T-helper 1 cell (primary cell): ENCODE data around the gene CCT3.

Experiments
- DNase-seq, 5 donors: peaks; one replicate each; pipeline ENCODE4 v3.0.0-alpha.2; 2012 to 2020

Gene CCT3

DNA sequence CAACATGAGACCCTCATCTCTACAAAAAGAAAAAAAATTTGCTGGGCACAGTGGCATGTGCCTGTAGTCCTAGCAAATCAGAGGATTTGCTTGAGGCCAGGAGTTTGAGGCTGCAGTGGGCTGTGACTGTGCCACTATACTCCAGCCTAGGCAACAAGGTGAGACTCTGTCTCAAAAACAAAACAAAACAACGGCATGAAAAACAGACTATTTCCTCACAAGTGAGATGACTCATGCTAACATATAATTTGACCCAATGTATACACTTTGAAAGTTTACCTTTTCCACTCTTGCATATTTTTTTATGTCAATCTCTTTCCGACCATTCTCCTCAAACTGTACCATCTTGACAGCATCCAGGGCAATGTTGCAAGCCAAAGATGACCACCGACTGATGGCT, 17.5 kb downstream of the CCT3 start:
- no peak for DNase-seq

DNA sequence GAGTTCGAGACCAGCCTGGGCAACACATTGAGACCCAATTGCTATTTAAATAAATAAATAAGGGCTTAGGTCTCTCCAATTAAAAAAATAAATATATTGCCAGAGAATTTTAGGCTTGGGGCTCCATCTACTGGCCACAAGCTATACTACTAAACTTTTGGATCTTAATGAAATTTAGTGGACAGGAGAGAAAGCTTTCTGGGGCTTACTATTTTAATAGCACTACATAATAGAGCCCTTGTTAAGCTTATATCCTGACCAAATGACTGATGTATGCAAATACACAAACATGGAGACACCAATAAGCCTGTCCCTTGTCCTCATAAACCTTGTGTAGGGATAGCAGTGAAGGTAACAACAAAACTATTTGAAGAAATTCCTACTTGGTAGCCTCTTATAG, 18.4 kb downstream of the CCT3 start:
- DNase-seq, result peak in 2 of 5 donors; percentile 15

DNA sequence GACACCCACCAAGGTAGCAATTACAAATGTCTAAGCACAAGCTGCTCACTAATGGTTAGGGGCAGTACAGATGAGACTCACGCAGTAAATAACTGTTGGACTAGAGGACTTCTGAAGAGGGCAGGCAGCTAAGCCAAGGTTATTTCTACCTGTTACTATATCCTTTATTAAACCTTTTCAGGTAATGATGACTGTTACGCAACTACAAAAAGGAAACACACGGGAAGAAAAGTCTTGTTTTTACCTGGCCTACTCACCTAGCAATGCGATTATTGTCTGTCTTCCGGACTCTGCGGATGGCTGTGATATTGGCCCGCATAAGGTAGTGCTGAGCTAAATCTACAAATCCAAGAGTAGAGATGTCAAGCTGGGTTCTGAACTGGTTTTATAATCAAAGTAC, 21.2 kb downstream of the CCT3 start:
- no peak for DNase-seq

DNA sequence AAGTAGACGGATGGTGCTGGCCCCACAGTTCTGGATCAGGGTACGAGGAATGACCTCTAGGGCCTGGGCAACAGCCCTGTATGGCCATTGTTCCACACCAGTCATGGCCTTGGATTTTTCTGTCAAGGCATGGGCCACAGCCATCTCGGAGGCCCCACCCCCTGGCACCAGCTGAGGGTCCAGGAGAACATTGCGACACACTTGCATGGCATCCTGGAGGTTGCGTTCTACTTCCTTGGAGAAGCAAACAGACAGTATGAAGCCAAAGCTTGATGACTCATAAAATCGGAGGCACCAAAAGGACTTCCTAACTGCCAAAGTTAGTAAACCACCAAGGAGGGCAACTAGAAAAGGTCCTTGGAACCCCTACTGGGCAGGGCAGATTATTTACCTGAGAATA, 27.1 kb downstream of the CCT3 start:
- no peak for DNase-seq

DNA sequence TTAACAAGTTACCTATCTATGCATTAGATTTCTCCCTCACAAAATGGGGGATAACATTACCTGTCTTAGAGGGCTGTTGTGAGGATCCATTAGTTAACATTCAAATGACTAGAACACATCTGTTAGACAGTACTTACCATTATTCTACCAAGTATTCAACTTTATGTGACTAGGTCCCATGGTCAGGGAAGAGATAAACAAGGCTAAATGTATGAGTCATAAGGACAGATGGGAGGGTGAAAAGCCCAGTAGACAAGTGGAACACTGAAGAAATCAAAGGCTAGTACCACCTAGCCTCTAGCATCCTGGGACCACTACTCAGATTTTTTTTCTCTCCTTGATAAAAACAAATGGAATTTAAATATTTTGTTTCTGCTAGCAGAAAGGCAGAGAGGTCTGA, 30.0 kb downstream of the CCT3 start:
- DNase-seq, result no peak

DNA sequence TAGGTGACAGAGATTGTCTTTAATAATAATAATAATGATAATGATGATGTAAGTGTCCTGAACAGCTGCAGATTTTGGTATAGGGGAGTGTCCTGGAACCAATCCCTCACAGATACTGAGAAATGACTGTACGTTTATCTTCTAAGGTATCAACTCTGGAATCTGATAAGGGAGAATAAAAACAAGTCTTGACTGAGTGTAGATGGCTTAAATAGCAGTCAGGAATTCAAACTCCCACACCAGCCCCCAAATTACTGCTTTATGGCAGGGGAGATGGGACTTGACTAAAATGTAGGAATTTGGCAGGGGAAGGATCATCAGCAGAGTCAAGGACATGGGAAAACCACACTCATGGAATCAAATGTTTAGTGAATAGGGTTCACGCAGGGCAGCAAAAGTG, 32.9 kb downstream of the CCT3 start:
- DNase-seq, result no peak

DNA sequence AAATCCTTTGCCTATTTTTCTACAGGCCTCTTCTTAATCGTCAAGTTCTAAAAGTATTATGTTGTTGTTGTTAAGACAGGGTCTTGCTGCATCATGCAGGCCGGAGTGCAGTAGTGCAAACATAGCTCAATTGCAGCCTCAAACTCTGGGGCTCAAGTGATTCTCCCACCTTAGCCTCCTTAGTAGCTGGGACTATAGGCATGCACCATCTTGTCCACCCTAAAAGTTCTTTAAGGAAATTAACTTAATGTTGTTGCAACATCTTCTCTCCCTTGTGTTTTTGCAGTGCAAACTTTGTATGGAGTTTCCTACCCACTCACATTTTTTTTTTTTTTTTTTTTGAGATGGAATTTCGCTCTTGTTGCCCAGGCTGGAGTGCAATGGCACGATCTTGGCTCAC, 34.9 kb downstream of the CCT3 start:
- no peak for DNase-seq

DNA sequence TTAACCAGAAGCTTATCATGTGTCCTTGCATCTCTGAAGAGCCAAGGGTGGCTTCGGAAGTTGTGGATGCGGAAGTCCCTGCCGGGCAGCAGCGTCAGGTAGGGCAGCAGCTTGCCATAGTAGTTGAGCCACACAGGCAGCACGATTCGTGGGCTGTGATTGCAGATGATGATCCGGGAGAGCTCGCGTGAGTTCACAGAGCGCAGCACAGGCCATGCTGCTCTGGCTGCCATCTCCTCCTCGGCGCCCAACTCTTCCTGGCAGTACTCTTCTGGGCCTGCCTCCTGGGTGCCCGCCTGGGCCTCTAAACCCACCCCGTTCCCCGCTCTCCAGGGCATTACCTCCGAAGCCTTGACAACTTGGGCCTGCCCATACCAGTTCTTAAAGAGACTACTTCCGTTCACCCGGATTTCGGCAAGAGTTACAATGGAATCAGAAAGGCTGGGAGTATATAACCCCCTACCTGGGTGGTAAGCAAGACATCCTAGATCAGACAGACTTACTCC, 39.2 kb downstream of the CCT3 start, which contains the start of gene VHLL:
TSS of gene VHLL (minus strand) at position 456 of the 506 bp plus-strand sequence. CDS start at position 338, 118 bp downstream.
- DNase-seq, result no peak

DNA sequence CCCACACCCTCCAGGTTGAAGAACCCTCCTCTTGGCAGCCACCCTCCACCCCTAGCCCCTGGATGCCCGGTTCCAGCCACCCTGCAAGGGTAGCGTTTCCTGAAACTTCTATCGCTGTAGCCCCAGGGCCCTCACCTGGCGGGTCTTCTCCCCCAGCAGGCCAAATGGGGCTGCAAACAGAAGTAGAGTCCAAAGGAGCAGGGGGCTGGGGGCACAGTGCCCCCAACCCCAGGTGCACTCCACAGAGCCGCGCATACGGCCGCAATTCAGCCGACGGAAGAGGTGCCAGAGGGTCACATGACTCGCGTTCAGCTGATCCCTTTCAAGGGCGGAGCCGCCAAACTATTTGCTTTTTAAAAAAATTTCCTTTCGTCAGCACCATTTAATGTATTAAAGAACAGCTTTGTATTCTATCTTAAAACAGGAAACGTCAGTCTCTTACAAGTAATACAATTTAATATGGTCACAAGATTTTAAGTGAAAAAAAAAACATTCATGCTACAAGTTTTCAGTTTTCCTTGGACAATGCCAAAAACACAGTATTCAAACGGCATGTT, 42.6 kb downstream of the CCT3 start, which contains the start of gene GLMP:
TSS of gene GLMP (minus strand) at position 289 of the 557 bp plus-strand sequence. CDS start at position 255, 34 bp downstream.
- peak in 4 of 5 donors; percentile 31 to 64 (median 52) for DNase-seq

DNA sequence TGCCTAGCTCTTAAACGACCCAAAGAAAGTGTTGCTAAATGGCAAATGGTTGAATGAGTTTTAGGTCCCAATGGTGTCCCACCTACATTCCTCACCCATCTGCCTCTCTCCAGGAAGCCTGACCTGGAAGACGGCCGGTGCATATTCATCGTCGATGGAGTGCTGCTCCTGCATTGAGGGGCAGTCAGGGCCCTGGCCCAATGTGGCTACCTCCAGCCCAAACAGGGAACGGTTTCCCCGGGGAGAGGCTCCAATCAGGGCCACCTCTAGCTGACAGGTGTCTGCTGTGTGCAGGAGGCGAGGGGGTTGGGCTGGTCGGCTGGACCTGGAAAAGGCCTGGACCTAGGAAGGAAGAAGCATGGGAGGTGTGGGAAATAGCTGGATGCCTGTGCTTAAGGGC, 44.2 kb downstream of the CCT3 start:
- DNase-seq, result no peak

DNA sequence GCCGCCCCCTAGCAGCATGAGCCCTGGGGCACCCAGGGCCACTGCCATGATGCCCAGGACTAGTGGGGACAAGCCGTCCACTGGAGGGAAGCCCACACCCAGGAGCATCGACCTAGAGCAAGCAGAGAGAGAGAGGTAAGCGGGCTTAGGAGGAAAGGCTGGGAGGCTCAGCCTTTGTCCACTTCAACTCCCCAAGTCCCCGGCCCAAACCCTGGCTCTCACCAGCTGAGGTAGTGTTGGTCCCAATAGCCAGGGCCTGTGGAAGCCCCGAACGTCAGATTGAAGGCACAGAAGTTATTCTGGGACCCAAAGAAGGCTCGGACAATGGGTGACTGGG, 45.0 kb downstream of the CCT3 start:
- no peak for DNase-seq

DNA sequence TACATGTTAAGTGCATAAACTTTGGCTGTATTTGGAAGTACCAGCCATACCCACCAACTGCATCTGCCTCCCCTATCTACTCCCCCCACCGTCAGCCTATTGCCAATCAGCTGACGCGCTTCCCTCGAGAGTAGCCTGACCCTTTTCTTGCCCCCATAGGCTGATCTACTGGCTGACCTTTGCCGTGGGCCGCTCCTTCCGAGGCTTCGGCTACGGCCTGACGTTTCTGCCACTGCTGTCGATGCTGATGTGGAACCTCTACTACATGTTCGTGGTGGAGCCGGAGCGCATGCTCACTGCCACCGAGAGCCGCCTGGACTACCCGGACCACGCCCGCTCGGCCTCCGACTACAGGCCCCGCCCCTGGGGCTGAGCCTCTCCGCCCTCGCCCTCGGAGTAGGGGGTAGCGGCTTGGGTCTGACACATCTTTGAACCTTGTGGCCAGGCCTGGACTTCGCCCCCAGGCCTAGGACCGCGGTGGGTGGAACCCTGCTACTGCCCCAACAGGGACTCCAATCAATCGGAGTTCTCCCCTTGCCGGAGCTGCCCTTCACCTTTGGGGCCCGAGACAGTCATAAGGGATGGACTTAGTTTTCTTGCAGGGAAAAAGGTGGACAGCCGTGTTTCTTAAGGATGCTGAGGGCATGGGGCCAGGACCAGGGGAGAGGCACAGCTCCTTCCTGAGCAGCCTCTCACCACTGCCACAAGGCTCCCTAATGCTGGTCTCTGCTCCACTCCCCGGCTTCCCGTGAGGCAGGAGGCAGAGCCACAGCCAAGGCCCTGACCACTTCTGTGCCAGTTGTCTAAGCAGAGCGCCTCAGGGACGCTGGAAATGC, 46.6 kb downstream of the CCT3 start:
- no peak for DNase-seq

DNA sequence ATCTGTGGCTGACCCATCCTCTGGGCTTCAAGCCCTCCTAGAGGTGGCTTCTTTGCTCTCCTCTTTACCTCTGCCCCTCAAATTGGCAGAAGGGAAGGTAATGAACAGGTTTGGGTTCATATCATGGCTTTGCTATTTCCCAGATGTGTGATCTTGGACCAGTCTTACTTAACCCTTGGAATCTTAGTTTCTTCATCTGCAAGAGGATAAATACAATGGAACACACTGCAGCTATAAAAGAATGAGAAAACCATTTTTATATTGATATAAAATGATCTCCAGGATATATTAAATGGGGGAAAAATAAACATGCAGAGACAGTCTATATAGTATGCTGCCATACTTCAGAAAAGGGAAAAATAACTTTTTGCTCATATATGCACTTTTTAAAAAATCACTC, 48.2 kb downstream of the CCT3 start:
- no peak for DNase-seq

DNA sequence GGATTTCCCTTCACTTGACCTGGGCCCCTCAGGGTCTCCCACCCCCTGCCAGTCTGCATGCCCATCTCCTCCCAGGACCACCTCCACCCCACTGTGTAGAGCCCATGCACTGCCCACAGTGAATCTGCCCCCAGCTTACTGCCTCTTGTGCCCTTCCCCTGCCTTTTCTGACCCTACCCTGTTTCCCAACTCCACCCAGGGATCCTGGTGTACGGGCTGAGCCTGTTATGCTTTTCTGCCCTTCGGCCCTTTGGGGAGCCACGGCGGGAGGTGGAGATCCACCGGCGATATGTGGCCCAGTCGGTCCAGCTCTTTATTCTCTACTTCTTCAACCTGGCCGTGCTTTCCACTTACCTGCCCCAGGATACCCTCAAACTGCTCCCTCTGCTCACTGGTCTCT, 52.0 kb downstream of the CCT3 start:
- DNase-seq, result no peak

DNA sequence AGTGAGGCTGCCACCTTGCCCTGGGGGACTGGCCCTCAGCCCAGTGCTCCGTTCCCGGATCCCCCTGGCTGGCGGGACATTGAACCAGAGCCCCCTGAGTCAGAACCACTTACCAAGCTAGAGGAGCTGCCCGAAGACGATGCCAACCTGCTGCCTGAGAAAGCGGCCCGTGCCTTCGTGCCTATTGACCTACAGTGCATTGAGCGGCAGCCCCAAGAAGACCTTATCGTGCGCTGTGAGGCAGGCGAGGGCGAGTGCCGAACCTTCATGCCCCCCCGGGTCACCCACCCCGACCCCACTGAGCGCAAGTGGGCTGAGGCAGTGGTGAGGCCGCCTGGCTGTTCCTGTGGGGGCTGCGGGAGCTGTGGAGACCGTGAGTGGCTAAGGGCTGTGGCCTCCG, 52.7 kb downstream of the CCT3 start:
- DNase-seq, result no peak

DNA sequence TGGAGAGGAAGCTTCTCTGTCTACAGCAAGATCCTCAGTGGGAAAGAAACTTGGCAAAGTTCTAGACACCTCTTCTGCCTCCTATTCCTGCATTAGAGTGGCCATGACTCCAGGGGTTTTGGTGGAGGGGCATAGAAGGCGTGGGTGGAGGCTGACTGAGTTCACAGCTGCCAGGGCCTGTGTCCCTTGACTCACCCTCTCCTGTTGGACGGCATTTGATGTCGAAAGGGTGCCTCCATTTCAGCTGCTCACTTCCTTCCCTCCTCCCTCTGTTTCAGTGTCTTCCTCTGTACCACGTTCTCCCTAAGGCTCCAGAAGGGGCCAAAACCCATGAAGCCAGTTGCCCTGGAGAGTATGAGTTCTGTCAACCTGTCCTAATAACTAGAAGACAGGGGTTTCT, 53.3 kb downstream of the CCT3 start:
- no peak for DNase-seq

DNA sequence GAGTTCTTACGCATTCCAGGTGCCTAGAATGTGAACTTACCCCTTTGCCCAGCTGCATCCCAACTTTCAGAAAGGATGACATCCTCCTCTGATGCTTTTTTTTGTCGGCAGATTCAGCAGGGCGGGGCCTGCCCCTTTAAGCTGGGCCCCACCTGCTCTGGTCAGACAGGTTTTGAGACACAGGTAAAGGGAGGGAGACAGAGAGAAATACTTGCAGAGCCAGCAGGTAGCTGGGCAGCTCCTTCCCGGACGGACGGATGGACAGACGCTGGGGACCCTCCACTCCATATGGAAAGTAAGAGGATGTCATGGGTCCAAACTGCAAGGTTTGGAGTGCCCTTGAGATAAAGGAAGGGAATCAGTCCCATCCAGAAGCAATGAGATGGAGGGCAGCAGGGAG, 54.0 kb downstream of the CCT3 start, which contains the start of gene TMEM79:
TSS of gene TMEM79 (plus strand) at position 214 of the 400 bp plus-strand sequence. CDS start 902 bp downstream, outside the sequence.
- DNase-seq, result no peak

DNA sequence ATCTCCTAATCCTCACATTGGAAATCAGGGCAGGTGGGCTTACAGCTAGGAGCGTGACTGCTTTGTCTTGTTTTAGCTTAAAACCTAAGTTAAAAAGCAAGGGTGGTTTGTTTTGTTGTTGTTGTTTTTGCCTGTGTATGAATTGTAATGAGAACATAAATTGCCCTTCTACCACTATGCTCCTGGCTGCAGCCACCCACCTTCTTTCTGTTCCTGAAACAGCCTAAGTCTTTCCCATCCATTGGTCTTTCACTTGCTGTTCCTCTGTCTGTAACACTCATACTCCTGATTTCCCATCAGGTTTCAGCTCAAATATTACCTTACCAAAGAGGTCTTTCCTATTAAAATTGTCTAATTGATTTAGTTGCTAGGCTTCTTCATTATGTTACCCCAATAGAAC, 54.6 kb downstream of the CCT3 start:
- no peak for DNase-seq

DNA sequence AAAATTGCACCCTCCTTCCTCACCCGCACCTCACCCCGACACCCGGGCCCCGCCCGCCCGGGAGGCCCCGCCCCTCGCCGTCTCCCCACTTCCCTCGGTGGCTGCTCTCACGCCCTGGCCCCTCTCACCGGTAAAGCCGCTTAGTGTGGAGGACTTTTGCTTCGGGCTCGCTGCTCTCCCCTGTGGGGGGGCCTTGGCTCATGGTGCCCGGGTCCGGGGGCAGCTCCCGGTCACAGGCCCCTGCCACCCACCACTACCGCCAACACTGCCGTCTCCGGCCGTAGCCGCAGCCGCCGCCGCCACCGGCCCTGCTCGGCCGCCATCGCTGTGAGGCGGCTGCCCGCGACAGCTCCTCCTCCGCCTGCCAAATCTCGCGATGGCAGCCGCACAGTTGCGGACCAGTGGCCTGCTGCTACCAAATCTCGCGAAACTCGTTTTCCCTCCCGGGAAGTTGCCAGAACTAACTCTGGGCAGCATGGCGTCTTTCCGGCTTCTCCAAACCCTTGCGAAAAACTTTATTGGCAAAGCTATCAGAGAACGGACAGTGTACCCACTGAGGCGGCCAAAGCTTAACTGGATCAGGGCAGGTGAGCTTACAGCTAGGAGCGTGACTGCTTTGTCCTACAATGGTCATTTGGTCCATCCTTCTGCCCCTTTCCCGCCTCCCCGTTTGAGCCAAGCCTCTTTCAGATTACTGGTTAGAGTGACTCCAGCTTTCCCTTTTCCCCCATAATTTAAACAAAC, 55.4 kb downstream of the CCT3 start, which contains the start of gene SMG5:
TSS of gene SMG5 (minus strand) at position 347 of the 744 bp plus-strand sequence. CDS start at position 202, 145 bp downstream.
- peak; percentile 91 to 98 (median 95) for DNase-seq

DNA sequence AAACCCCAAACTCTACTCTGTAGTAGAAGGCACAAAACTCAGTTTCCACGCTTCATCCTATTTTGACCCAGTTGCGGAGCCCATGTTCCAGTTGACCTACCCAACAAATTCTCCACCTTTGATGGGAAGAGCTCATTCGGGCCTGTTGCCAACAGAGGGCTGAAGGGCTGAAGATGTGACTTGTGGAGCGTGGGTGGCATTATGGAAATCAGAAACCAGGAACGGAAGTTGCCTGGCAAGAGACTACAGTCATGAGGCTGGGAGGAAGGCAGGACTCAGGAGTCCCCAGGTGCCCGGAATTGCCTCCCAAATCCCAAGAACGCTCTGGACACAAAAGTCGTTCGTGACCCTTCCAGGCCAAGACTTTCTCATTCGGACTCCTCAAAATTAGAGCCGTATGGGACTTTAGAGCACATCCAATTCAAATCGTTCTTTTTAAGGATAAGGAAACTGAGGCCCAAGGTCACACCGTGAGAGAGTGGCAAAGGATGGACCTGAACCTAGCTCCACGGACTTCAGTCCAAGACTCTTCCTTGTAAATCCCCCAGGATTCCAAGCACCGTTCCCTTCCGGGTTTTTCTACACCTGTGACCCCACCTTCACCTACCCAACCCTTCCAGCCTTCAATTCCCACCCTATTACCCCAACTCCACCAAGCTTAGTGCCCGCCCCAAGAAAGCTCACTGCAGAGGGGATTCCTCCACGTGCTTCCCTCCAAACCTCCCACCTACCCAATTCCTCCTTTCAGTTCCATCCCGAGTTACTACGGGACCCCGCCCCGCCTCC, 56.2 kb downstream of the CCT3 start:
- no peak for DNase-seq

DNA sequence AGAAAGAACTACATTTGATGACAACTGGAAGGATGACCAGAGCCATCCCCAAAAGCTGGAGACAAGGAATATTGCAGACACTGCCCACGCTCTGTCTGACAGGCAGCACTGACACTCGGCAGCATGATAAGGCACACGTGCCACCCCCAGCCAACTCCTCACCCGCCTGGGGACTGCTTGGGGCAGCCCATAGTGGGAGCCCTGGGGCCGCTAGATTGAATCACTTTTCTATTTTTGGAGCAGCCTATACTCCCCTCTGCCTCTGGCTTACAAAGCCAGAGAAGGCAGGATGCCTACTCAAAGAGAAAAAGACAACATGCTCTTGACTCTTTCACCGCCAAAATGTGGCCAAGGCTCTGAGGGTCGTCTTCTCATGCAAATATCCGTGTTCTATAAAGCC, 56.8 kb downstream of the CCT3 start:
- peak in 1 of 5 donors; percentile 46 for DNase-seq

DNA sequence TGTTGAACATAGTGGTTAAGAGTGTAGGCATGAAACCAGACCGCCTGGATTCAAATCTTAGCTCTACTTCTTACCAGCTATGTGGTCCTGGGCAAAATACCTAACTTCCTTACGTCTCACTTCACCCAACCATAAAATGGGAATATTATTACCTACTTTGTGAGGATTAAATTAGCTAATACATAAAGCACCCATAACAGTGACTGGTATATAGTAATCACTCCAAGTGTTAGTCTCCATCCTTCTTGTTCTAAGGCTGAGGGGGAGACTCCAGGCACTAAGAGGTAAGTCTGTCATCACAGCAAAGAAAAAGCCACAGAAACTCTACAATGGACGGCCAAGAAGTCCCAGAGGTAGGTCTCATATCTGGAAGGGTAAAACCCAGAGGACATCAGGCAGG, 58.3 kb downstream of the CCT3 start:
- no peak for DNase-seq
